Pancreas (tissue), 10 donors: ENCODE results near the gene NEK7. TPM values are rescaled to one million over a fixed set of nuclear protein-coding genes. Genes with fewer than 3 reads are reported as not detected.

Experiments used
- ATAC-seq, 4 donors: fragments of 200-7000 bp; cut with Tn5 transposase; one replicate each; pipeline versions ENCODE4 v1.8.0 to v1.9.1; 2020; ENCODE audit warnings: mild to moderate bottlenecking in 4 of 4, moderate library complexity in 4 of 4
- DNase-seq, 6 donors: peaks; one replicate each; pipeline ENCODE4 v3.0.0-alpha.2; 2020
- FAIRE-seq: peaks from 2 replicates; lab custom pipeline; 2012; peaks lifted over from hg19 to GRCh38; lab: Jason Lieb, UNC
- H3K27ac ChIP-seq, 4 donors: fragments of 200-600 bp; sonication (generic); 1 replicate in 3 of 4; 2 replicates in 1 of 4; pipeline versions ENCODE4 v1.5.0 to v1.8.0; 2020
- H3K27me3 ChIP-seq, 4 donors: fragments of 200-600 bp; one replicate each; pipeline ENCODE4 v1.8.0; 2021
- H3K36me3 ChIP-seq, 3 donors: fragments of 200-600 bp; sonication (generic) in 1 of 3; one replicate each; pipeline versions ENCODE4 v1.5.0 to v1.8.0; 2020 to 2021
- H3K4me1 ChIP-seq, 3 donors: fragments of 200-600 bp; one replicate each; pipeline ENCODE4 v1.8.0; 2021
- H3K4me3 ChIP-seq, 4 donors: fragments of 200-600 bp; sonication (generic) in 2 of 4; one replicate each; pipeline versions ENCODE4 v1.5.0 to v1.8.0; 2020 to 2021
- H3K9me3 ChIP-seq, 4 donors: fragments of 200-600 bp; one replicate each; pipeline ENCODE4 v1.8.0; 2021
- WGBS, 2 donors: extraction: QIAGEN DNeasy Blood & Tissue Kit; methylation state at CpG; one replicate each; pipeline ENCODE4 v1.1.7; 2013; 5-methylcytosine and 5-hydroxymethylcytosine counted together
- intact Hi-C, 3 donors: fragments of 100-400 bp; cut with DNase I; formaldehyde crosslinking; loops; one replicate each; pipeline versions ENCODE4 v1.11.1 to v1.14.2; 2022
- polyA plus RNA-seq, 2 donors: library from polyadenylated mRNA; stranded (reverse); fragments of 200-250 nt; gene quantifications; one replicate each; pipeline ENCODE4 v1.2.3, GENCODE V29; 2013
- total RNA-seq, 6 donors: library from RNA; stranded (reverse); fragmentation: NEBNext Ultra II Directional in 4 of 6; extraction: Animal tissue kit (Norgen Biotek cat#: 25700) in 4 of 6; gene quantifications; one replicate each; pipeline versions ENCODE4 v1.2.1 to v1.2.4, GENCODE V29; 2021 to 2023
- TF ChIP-seq, protein P1 (sequence below), 4 donors: fragments of 200-600 bp; sonication (generic) in 3 of 4; IDR thresholded peaks; one replicate each; pipeline versions ENCODE4 v1.5.0 to v1.8.0; 2021; ENCODE audit warnings: antibody characterized with exemption in 4 of 4
- donor health status: healthy with polysubstance abuse.
- donor health status: DM: no; HTN: no; CAD: no; lungs with moderate emphysema.
- donor health status: DM: no; HTN: no; CAD: no.
- donor health status: control.
- donor health status: control.
- donor health status: Bipolar disorder and iron deficiency.
- donor health status: DM: yes; HTN: yes; CAD: no.
- donor health status: DM: no; HTN: no; CAD: no.
- donor health status: DM: no; HTN: no; CAD: no.
- donor health status: DM: yes; HTN: yes; CAD: no.

NEK7 gene
- total and polyA plus RNA-seq, 8 donors = 8.0 to 36.3 (median 20.9) TPM

DNA sequence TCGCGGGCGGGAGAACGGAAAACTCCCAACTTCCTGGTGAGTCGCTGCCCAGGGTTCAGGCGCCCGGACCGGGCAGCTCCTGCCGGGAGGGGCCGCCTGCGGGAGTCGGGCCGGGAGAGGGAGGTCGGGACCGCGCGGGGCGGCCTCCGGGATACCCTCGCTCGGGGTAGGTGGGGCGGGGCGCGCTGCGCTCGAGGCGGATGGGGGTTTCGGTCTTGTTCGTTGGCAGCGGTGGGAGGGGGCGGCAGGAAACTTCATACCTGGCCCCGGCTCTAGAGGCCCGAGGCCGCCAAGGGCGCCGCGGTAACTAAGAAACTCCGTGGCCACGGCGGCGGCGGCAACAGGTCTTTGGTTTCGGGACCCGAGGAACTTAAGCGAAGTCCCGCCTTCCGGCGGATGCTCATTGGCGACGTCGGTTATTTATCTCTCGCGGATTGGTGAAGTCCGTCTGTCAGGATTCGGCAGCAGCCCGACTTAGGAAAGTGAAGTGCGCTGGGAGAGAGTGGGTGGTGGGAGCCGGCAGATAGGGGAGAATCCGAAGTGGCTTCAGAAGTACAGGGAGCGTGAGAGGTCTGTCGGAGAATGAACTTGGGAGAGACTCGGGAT lies 546 bp downstream of the NEK7 start:
- no peaks in the 10 kb centered on the region for H3K27me3 ChIP-seq
- H3K36me3 ChIP-seq = no peaks in the 10 kb centered on the region
- peak; percentile 71 to 80 (median 76) for ATAC-seq
- H3K9me3 ChIP-seq = no peaks in the 10 kb centered on the region
- FAIRE-seq = no peak
- peaks cover 9 to 19% (median 18%) of the 10 kb centered on the region in 3 donors for H3K4me1 ChIP-seq
- TF ChIP-seq, protein P1, sequence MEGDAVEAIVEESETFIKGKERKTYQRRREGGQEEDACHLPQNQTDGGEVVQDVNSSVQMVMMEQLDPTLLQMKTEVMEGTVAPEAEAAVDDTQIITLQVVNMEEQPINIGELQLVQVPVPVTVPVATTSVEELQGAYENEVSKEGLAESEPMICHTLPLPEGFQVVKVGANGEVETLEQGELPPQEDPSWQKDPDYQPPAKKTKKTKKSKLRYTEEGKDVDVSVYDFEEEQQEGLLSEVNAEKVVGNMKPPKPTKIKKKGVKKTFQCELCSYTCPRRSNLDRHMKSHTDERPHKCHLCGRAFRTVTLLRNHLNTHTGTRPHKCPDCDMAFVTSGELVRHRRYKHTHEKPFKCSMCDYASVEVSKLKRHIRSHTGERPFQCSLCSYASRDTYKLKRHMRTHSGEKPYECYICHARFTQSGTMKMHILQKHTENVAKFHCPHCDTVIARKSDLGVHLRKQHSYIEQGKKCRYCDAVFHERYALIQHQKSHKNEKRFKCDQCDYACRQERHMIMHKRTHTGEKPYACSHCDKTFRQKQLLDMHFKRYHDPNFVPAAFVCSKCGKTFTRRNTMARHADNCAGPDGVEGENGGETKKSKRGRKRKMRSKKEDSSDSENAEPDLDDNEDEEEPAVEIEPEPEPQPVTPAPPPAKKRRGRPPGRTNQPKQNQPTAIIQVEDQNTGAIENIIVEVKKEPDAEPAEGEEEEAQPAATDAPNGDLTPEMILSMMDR (IDR thresholded peaks at IDR 0.05) = no peak
- 0 to 1% methylated on average over 60 to 62 of the region's 62 CpGs for WGBS, 2 donors
- intact Hi-C loops = no loop called here
- H3K4me3 ChIP-seq = peak overlapping the region; percentile 80 to 97 (median 90)
- H3K27ac ChIP-seq = peak overlapping the region; percentile 93 to 100 (median 97)
- peak; percentile 78 to 92 (median 85) for DNase-seq

DNA sequence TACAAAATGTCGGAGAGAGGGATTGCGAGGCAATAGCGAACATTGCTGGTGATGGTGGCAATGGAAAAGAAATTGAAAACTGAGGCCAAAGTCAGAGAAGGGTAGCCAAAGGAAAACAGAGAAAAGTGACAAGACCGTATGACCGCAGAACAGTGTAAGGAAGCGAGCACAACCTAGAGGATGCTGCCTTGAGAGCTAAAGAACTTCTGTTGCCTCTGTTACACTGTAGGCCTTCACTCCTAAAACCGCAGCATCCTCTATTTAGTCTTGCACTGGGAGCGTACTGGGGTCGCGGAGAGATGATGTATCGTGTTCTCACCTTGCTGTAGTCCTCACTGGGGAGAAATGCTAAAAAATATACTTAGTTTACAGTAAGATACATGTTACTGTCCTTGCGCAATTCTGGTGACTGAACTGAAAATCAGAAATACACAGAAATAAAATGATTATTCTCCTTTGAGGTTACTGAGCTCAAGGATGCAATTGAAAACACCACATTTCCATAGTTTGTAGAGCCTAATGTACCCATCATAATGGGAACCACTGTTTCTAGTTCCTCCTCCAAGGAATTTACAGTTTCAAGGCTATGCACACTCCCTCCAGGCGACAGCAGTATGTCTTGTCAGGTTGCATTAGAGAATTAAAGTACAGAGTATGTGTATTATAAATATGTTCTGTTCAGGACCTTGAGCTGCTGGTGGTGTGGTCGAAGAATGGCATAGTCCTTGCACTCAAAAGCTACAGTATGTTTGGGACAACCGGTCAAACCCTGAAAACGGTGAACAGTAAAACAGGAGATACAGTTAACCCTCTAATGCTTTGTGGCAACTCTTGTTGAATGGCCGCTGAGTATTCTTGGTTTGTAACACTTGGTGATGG lies 1.3 kb downstream of the NEK7 start:
- Histone ChIP-seq H3K9me3 (no peaks in the 10 kb centered on the region), H3K4me1 (peaks cover 10 to 26% (median 25%) of the 10 kb centered on the region in 3 donors), H3K27me3 (no peaks in the 10 kb centered on the region), H3K27ac (peak overlapping the region; percentile 93 to 100 (median 97)), H3K36me3 (no peaks in the 10 kb centered on the region), H3K4me3 (peak overlapping the region; percentile 80 to 97 (median 90))
- 5 to 6% methylated on average over 17 of the region's 17 CpGs for WGBS, 2 donors
- FAIRE-seq (no peak), ATAC-seq (no peak), DNase-seq (no peak)
- TF ChIP-seq, protein P1 (IDR thresholded peaks at IDR 0.05) = no peak
- intact Hi-C loops = no loop called here

DNA sequence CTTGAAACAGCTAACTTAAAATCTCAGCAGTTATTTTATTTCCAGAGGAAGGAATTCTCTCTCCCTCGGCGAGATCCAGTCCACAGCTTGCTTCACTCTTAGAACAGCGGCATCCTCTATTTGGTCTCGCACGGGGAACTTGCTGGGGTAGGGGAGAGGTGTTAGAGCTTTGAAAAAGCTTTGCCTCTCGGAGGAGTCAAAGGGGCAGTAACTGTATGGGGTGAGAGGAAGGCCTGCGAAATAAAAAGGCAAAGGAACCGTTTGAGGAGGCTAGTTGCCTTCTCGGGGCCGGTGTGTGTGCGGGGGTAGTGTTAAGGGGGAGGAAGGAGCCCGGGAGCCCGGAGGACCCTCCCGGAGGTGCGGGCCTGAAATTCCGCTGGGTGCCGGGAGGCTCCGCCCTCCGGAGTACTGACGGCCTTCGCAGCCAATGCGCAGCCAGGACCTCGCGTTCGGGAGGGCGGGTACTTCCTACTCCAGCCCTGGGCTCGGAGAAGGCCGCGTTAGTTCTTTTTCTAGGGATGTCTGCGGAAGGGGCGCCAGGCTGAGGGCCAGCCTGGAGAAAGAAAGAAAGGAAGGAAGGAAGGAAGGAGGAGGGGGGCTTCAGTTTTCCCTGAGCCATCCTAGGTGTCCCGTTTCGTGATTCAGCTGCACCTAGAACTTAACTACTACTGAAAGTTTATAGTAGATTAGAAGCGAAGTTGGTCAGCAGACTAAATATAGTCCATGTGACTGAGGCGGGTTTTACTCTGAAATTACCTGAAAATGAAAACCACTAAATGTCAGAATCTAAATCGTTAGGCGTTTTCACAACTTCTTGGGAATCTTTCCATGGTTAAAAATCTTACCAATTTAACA lies 2.2 kb downstream of the NEK7 start:
- WGBS, 2 donors = 0% methylated on average over 37 of the region's 37 CpGs
- ATAC-seq = peak; percentile 72 to 88 (median 80)
- peaks cover 10 to 27% (median 25%) of the 10 kb centered on the region in 3 donors for H3K4me1 ChIP-seq
- no peak for FAIRE-seq
- intact Hi-C loops = no loop called here
- no peaks in the 10 kb centered on the region for H3K9me3 ChIP-seq
- H3K4me3 ChIP-seq = peak overlapping the region; percentile 27 to 97 (median 90)
- H3K27me3 ChIP-seq = no peaks in the 10 kb centered on the region
- TF ChIP-seq, protein P1 (IDR thresholded peaks at IDR 0.05) = no peak
- peak overlapping the region; percentile 44 to 100 (median 74) for H3K27ac ChIP-seq
- no peaks in the 10 kb centered on the region for H3K36me3 ChIP-seq
- peak; percentile 82 to 92 (median 87) for DNase-seq

DNA sequence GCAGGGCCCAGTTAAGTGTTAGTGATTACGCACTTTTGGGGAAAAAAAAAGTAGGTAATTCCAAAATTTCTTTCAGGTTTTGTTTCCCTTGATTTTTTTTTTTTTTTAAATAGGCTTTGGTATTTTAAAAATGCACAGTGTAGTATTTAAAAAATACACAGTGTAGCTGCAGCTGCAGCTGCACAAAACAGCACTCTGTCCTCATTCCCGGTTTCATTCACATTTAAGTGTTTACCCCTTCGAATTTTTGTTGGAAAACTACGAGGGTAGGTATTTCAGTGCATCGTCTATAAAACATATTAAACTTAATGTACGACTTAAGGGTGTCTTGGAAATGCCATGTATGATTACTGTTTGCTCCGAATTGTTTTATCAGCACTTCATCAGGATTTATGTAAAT lies 3.4 kb downstream of the NEK7 start:
- intact Hi-C loops = no loop called here
- H3K9me3 ChIP-seq = no peaks in the 10 kb centered on the region
- WGBS, 2 donors = 52 to 53% methylated on average over 7 of the region's 7 CpGs
- ATAC-seq (no peak), DNase-seq (no peak), FAIRE-seq (no peak)
- no peaks in the 10 kb centered on the region for H3K27me3 ChIP-seq
- peak overlapping the region in 2 of 4 donors; percentile 99 to 100 for H3K27ac ChIP-seq
- H3K4me3 ChIP-seq = no peak overlapping the region
- TF ChIP-seq, protein P1 (IDR thresholded peaks at IDR 0.05) = no peak
- H3K36me3 ChIP-seq = no peaks in the 10 kb centered on the region
- peaks cover 10 to 27% (median 25%) of the 10 kb centered on the region in 3 donors for H3K4me1 ChIP-seq
